Activated CD8-positive, alpha-beta memory T cell treated with anti-CD3 and anti-CD28 coated beads, Interleukin-2, amount 10 ng/mL, durations not matched to agents 7 days and 5 days (primary cell): ENCODE measurements around the gene OR4X1. TPM values are rescaled to one million over a fixed set of nuclear protein-coding genes. Genes with fewer than 3 reads are reported as not detected.
"Not testable (repeated sequence)": the region's sequence is repeated elsewhere in the genome, so short reads cannot be mapped to it uniquely, and the experiment has no call there.

Experiments used
- ATAC-seq: fragments of 150-1000 bp; cut with Tn5 transposase; one replicate; pipeline ENCODE4 v1.10.0; 2021; ENCODE audit warnings: moderate library complexity
- CTCF ChIA-PET: fragments of 350-600 bp; sonication (Branson Sonifier 250); formaldehyde crosslinking; loops from one replicate; lab custom pipeline; 2021; ENCODE audit warnings: antibody characterized with exemption; lab: Charles Lee
- DNase-seq: peaks from one replicate; pipeline ENCODE4 v3.0.0-alpha.2; 2020
- H3K27ac Mint-ChIP-seq: one replicate; pipeline ENCODE4 v1.8.0; 2021; ENCODE audit warnings: mild to moderate bottlenecking, mixed read lengths
- H3K27me3 Mint-ChIP-seq: one replicate; pipeline ENCODE4 v1.8.0; 2021; ENCODE audit warnings: mixed read lengths
- H3K36me3 Mint-ChIP-seq: one replicate; pipeline ENCODE4 v1.8.0; 2021; ENCODE audit warnings: mild to moderate bottlenecking, mixed read lengths
- H3K4me1 Mint-ChIP-seq: one replicate; pipeline ENCODE4 v1.8.0; 2021; ENCODE audit warnings: mixed read lengths
- H3K4me3 Mint-ChIP-seq: one replicate; pipeline ENCODE4 v1.8.0; 2021; ENCODE audit warnings: mild to moderate bottlenecking, moderate library complexity, mixed read lengths
- H3K9me3 Mint-ChIP-seq: one replicate; pipeline ENCODE4 v1.8.0; 2022; ENCODE audit warnings: low read depth, mixed read lengths
- total RNA-seq, 2 experiments: library from RNA; stranded (reverse); gene quantifications; one replicate each; pipeline ENCODE4 v1.2.3, GENCODE V29; 2021

OR4X1 gene
- total RNA-seq: not detected

GRCh38 chr11:48263423-48263911 lies at the start of gene OR4X1:
OR4X1 (plus strand) TSS chr11:48263861; CDS start chr11:48263861, 0 bp downstream.
- DNase-seq (no peak), ATAC-seq (no peak)
- H3K27ac Mint-ChIP-seq: no peak within 1 kb of the TSS
- no peak within 1 kb of the TSS for H3K4me3 Mint-ChIP-seq
- CTCF ChIA-PET: no interaction called here
- H3K4me1 Mint-ChIP-seq: peaks cover 5% of the 10 kb centered on the region
- H3K36me3 Mint-ChIP-seq: no peaks in the 10 kb centered on the region
- H3K27me3 Mint-ChIP-seq: no peaks in the 10 kb centered on the region
- H3K9me3 Mint-ChIP-seq: no peaks in the 10 kb centered on the region

- no peaks in the 10 kb centered on the region for H3K9me3 Mint-ChIP-seq
- DNase-seq (no peak), ATAC-seq (no peak)
- H3K4me1 Mint-ChIP-seq: no peaks in the 10 kb centered on the region
- CTCF ChIA-PET: no interaction called here
- H3K27ac Mint-ChIP-seq: no peak within 1 kb of the TSS
- no peaks in the 10 kb centered on the region for H3K27me3 Mint-ChIP-seq
- H3K4me3 Mint-ChIP-seq: no peak within 1 kb of the TSS
- no peaks in the 10 kb centered on the region for H3K36me3 Mint-ChIP-seq
Observed at GRCh38 chr11:48216510-48216909, 47.2 kb upstream of the OR4X1 start, which contains the start of gene OR4B1. OR4B1 (plus strand) TSS chr11:48216810; CDS start chr11:48216810, 0 bp downstream.

GRCh38 chr11:48228761-48229160 lies 34.9 kb upstream of the OR4X1 start:
- Mint-ChIP-seq H3K27me3 (no peaks in the 10 kb centered on the region), H3K27ac (no peak overlapping the region)
- CTCF ChIA-PET: no interaction called here

GRCh38 chr11:48230057-48230456 lies 33.6 kb upstream of the OR4X1 start:
- H3K9me3 Mint-ChIP-seq, CTCF ChIA-PET, ATAC-seq, H3K4me1 Mint-ChIP-seq, H3K36me3 Mint-ChIP-seq, H3K4me3 Mint-ChIP-seq, H3K27me3 Mint-ChIP-seq, DNase-seq, H3K27ac Mint-ChIP-seq: not testable (repeated sequence)

More at GRCh38 chr11:48228761-48229160, 34.9 kb upstream of the OR4X1 start:
- DNase-seq: no peak
- no peak for ATAC-seq
- no peaks in the 10 kb centered on the region for H3K4me1 Mint-ChIP-seq
- no peaks in the 10 kb centered on the region for H3K36me3 Mint-ChIP-seq
- no peak overlapping the region for H3K4me3 Mint-ChIP-seq
- H3K9me3 Mint-ChIP-seq: no peaks in the 10 kb centered on the region

GRCh38 chr11:48237727-48238126 lies 25.9 kb upstream of the OR4X1 start:
- ATAC-seq (no peak), DNase-seq (no peak)
- H3K27me3 Mint-ChIP-seq: peaks cover 6% of the 10 kb centered on the region
- no peaks in the 10 kb centered on the region for H3K36me3 Mint-ChIP-seq
- H3K4me3 Mint-ChIP-seq: no peak overlapping the region
- H3K4me1 Mint-ChIP-seq: no peaks in the 10 kb centered on the region
- no peaks in the 10 kb centered on the region for H3K9me3 Mint-ChIP-seq
- CTCF ChIA-PET: no interaction called here
- no peak overlapping the region for H3K27ac Mint-ChIP-seq

GRCh38 chr11:48242501-48242900 lies 21.2 kb upstream of the OR4X1 start:
- ATAC-seq (no peak), DNase-seq (no peak)
- CTCF ChIA-PET: no interaction called here
- Mint-ChIP-seq H3K36me3 (no peaks in the 10 kb centered on the region), H3K4me3 (no peak overlapping the region), H3K27ac (no peak overlapping the region), H3K4me1 (no peaks in the 10 kb centered on the region), H3K9me3 (no peaks in the 10 kb centered on the region), H3K27me3 (peaks cover 3% of the 10 kb centered on the region)

GRCh38 chr11:48244804-48245203 lies 18.9 kb upstream of the OR4X1 start, which contains the start of gene OR4X2:
OR4X2 (plus strand) TSS chr11:48245104; CDS start chr11:48245104, 0 bp downstream.
- no peaks in the 10 kb centered on the region for H3K9me3 Mint-ChIP-seq
- CTCF ChIA-PET: no interaction called here
- no peak within 1 kb of the TSS for H3K4me3 Mint-ChIP-seq
- H3K27me3 Mint-ChIP-seq: peaks cover 3% of the 10 kb centered on the region
- ATAC-seq (no peak), DNase-seq (no peak)
- H3K27ac Mint-ChIP-seq: no peak within 1 kb of the TSS
- H3K36me3 Mint-ChIP-seq: no peaks in the 10 kb centered on the region
- H3K4me1 Mint-ChIP-seq: no peaks in the 10 kb centered on the region

GRCh38 chr11:48248902-48249301 lies 14.8 kb upstream of the OR4X1 start:
- H3K36me3 Mint-ChIP-seq: no peaks in the 10 kb centered on the region
- ATAC-seq: no peak
- no peaks in the 10 kb centered on the region for H3K9me3 Mint-ChIP-seq
- no peak for DNase-seq
- no peak overlapping the region for H3K4me3 Mint-ChIP-seq
- H3K27me3 Mint-ChIP-seq: peaks cover 10% of the 10 kb centered on the region
- no peaks in the 10 kb centered on the region for H3K4me1 Mint-ChIP-seq
- CTCF ChIA-PET: no interaction called here
- no peak overlapping the region for H3K27ac Mint-ChIP-seq

- no peak overlapping the region for H3K27ac Mint-ChIP-seq
- H3K9me3 Mint-ChIP-seq: no peaks in the 10 kb centered on the region
- H3K36me3 Mint-ChIP-seq: no peaks in the 10 kb centered on the region
- DNase-seq (no peak), ATAC-seq (no peak)
- H3K4me3 Mint-ChIP-seq: no peak overlapping the region
- CTCF ChIA-PET: no interaction called here
- H3K27me3 Mint-ChIP-seq: peaks cover under 1% of the 10 kb centered on the region
- peaks cover 5% of the 10 kb centered on the region for H3K4me1 Mint-ChIP-seq
Observed at GRCh38 chr11:48261600-48261999, 2.1 kb upstream of the OR4X1 start.

GRCh38 chr11:48270621-48271020 lies 7.0 kb downstream of the OR4X1 start:
- ATAC-seq (no peak), DNase-seq (no peak)
- no peaks in the 10 kb centered on the region for H3K9me3 Mint-ChIP-seq
- H3K36me3 Mint-ChIP-seq: no peaks in the 10 kb centered on the region
- no peak overlapping the region for H3K27ac Mint-ChIP-seq
- H3K27me3 Mint-ChIP-seq: no peaks in the 10 kb centered on the region
- no peak overlapping the region for H3K4me3 Mint-ChIP-seq
- no peaks in the 10 kb centered on the region for H3K4me1 Mint-ChIP-seq
- CTCF ChIA-PET: no interaction called here

GRCh38 chr11:48272606-48273005 lies 8.9 kb downstream of the OR4X1 start:
- no peak for ATAC-seq
- Mint-ChIP-seq H3K4me3 (no peak overlapping the region), H3K4me1 (no peaks in the 10 kb centered on the region), H3K9me3 (no peaks in the 10 kb centered on the region), H3K27me3 (peaks cover 2% of the 10 kb centered on the region), H3K36me3 (no peaks in the 10 kb centered on the region), H3K27ac (no peak overlapping the region)
- CTCF ChIA-PET: no interaction called here
- no peak for DNase-seq

GRCh38 chr11:48305923-48306322 lies 42.3 kb downstream of the OR4X1 start, which contains the start of gene OR4S1:
OR4S1 (plus strand) TSS chr11:48306223; CDS start chr11:48306223, 0 bp downstream.
- no peaks in the 10 kb centered on the region for H3K4me1 Mint-ChIP-seq
- no peak within 1 kb of the TSS for H3K27ac Mint-ChIP-seq
- H3K36me3 Mint-ChIP-seq: no peaks in the 10 kb centered on the region
- DNase-seq: no peak
- no peak within 1 kb of the TSS for H3K4me3 Mint-ChIP-seq
- no peaks in the 10 kb centered on the region for H3K9me3 Mint-ChIP-seq
- no peak for ATAC-seq
- H3K27me3 Mint-ChIP-seq: peaks cover 3% of the 10 kb centered on the region
- CTCF ChIA-PET: no interaction called here

GRCh38 chr11:48307760-48308386 lies 44.2 kb downstream of the OR4X1 start:
- no peaks in the 10 kb centered on the region for H3K36me3 Mint-ChIP-seq
- no peaks in the 10 kb centered on the region for H3K27me3 Mint-ChIP-seq
- CTCF ChIA-PET: interaction anchor here (0.7 to 1.5 kb wide), 6 partner anchors 9 to 65 kb away, joined by 3 to 5 read pairs (median 4); no protein-coding TSS in a partner anchor
- ATAC-seq: no peak
- no peak overlapping the region for H3K4me3 Mint-ChIP-seq
- no peaks in the 10 kb centered on the region for H3K9me3 Mint-ChIP-seq
- no peak overlapping the region for H3K27ac Mint-ChIP-seq
- no peaks in the 10 kb centered on the region for H3K4me1 Mint-ChIP-seq
- DNase-seq: peak; percentile 78

GRCh38 chr11:48313590-48313989 lies 49.9 kb downstream of the OR4X1 start:
- H3K36me3 Mint-ChIP-seq, CTCF ChIA-PET, H3K4me3 Mint-ChIP-seq, H3K9me3 Mint-ChIP-seq, H3K27me3 Mint-ChIP-seq, H3K27ac Mint-ChIP-seq, H3K4me1 Mint-ChIP-seq, ATAC-seq, DNase-seq: not testable (repeated sequence)
